Keratinocyte (primary cell): ENCODE data around the gene UBA3. TPM values are rescaled to one million over a fixed set of nuclear protein-coding genes. Genes with fewer than 3 reads are reported as not detected.
A peak's percentile ranks its signal among the peaks of the same experiment; 100 is the strongest.

Experiments used
- DNase-seq: peaks from one replicate; pipeline ENCODE4 v3.0.0-alpha.2; 2011; ENCODE audit warnings: low read depth, missing footprints, low spot score
- FAIRE-seq: peaks from 2 replicates; lab custom pipeline; 2011; peaks lifted over from hg19 to GRCh38; lab: Jason Lieb, UNC
- H2AFZ ChIP-seq: 2 replicates; pipeline ENCODE4 v1.6.0; 2012; ENCODE audit warnings: low read length, control low read depth, inconsistent platforms; ENCODE audit not compliant: control insufficient read depth
- H3K27ac ChIP-seq: 2 replicates; pipeline ENCODE4 v1.5.1; 2011; ENCODE audit warnings: low read length; ENCODE audit not compliant: control insufficient read depth, insufficient read depth
- H3K27me3 ChIP-seq: 3 replicates; pipeline ENCODE4 v1.6.0; 2011; ENCODE audit warnings: low read length; ENCODE audit not compliant: control insufficient read depth, insufficient read depth; ENCODE audit errors: extremely low read depth
- H3K36me3 ChIP-seq, 2 experiments: 2 replicates in 1 of 2; 3 replicates in 1 of 2; pipeline ENCODE4 v1.5.1; 2011; ENCODE audit warnings: low read length in 2 of 2, mild to moderate bottlenecking in 1 of 2; ENCODE audit not compliant: control insufficient read depth in 2 of 2, insufficient read depth in 2 of 2; ENCODE audit errors: extremely low read depth in 1 of 2
- H3K4me1 ChIP-seq: 3 replicates; pipeline ENCODE4 v1.5.1; 2011; ENCODE audit warnings: low read length; ENCODE audit not compliant: control insufficient read depth, insufficient read depth; ENCODE audit errors: extremely low read depth
- H3K4me2 ChIP-seq: 3 replicates; pipeline ENCODE4 v1.6.0; 2011; ENCODE audit warnings: low read depth, low read length; ENCODE audit not compliant: control insufficient read depth, insufficient read depth; ENCODE audit errors: extremely low read depth
- H3K4me3 ChIP-seq, 3 experiments: fragments of 200-600 bp in 1 of 3; sonication (generic) in 1 of 3; 2 replicates in 2 of 3; 3 replicates in 1 of 3; pipeline ENCODE4 v1.5.1; 2011 to 2016; ENCODE audit warnings: low read length in 3 of 3, mild to moderate bottlenecking in 3 of 3, control low read depth in 2 of 3, inconsistent platforms in 1 of 3, low read depth in 1 of 3, mixed read lengths in 1 of 3, mixed run types in 1 of 3, moderate library complexity in 1 of 3; ENCODE audit not compliant: control insufficient read depth in 2 of 3, insufficient read depth in 2 of 3; ENCODE audit errors: extremely low read depth in 1 of 3
- H3K79me2 ChIP-seq: 2 replicates; pipeline ENCODE4 v1.6.0; 2012; ENCODE audit warnings: low read length; ENCODE audit not compliant: control insufficient read depth, insufficient read depth
- H3K9ac ChIP-seq: 3 replicates; pipeline ENCODE4 v1.6.0; 2011; ENCODE audit warnings: low read length; ENCODE audit not compliant: control insufficient read depth, insufficient read depth; ENCODE audit errors: extremely low read depth
- H3K9me1 ChIP-seq: 3 replicates; pipeline ENCODE4 v1.6.0; 2011; ENCODE audit warnings: low read length; ENCODE audit not compliant: control insufficient read depth, insufficient read depth; ENCODE audit errors: extremely low read depth
- H3K9me3 ChIP-seq: 2 replicates; pipeline ENCODE4 v1.5.1; 2012; ENCODE audit warnings: low read depth, low read length; ENCODE audit not compliant: control insufficient read depth
- H4K20me1 ChIP-seq: 3 replicates; pipeline ENCODE4 v1.6.0; 2011; ENCODE audit warnings: low read length; ENCODE audit not compliant: control insufficient read depth, insufficient read depth; ENCODE audit errors: extremely low read depth
- CTCF ChIP-seq, 3 experiments: IDR thresholded peaks in 1 of 3; conservative IDR thresholded peaks in 1 of 3; optimal IDR thresholded peaks in 1 of 3; 2 replicates in 2 of 3; 3 replicates in 1 of 3; pipeline versions ENCODE3 to v1.5.1; 2011; ENCODE audit warnings: low read length in 3 of 3, mild to moderate bottlenecking in 3 of 3, moderate library complexity in 2 of 3, control low read depth in 1 of 3, inconsistent platforms in 1 of 3; ENCODE audit not compliant: insufficient read depth in 2 of 3; ENCODE audit errors: extremely low read depth in 1 of 3
- EZH2 ChIP-seq: IDR thresholded peaks from one replicate; pipeline ENCODE4 v1.6.1; 2012; ENCODE audit warnings: inconsistent platforms, mild to moderate bottlenecking, low read length, moderate library complexity
- dilution Hi-C: fragments of 300-500 bp; cut with MboI; formaldehyde crosslinking; loops from one replicate; pipeline ENCODE4 v1.7.0; 2020; ENCODE audit warnings: low sequenced_read_pairs; ENCODE audit not compliant: extremely low pct_ligation_motif_present
- polyA plus RNA-seq, 5 experiments: library from polyadenylated mRNA; depleted of rRNA in 3 of 5; stranded (reverse) in 3 of 5; stranded (forward) in 1 of 5; unstranded in 1 of 5; fragments of >200 nt; gene quantifications; 1 replicate in 1 of 5; 2 replicates in 3 of 5; 3 replicates in 1 of 5; pipeline versions ENCODE4 v1.2.1 to v1.2.3, GENCODE V29; 2011 to 2012; ENCODE audit warnings: missing spikeins in 2 of 5, low read depth in 1 of 5, low replicate concordance in 1 of 5

Gene UBA3
- polyA plus RNA-seq, 1 donor (not counting 4 experiments of a cell fraction or from before 2014, with no cell fraction given) = 125 TPM

GRCh38 chr3:69012800-69013252, 67.3 kb downstream of the UBA3 start:
- H3K36me3 ChIP-seq = peaks cover 7 to 8% of the 10 kb centered on the region in 2 experiments
- H3K27ac ChIP-seq = peak overlapping the region; percentile 91
- H3K79me2 ChIP-seq = peaks cover 20% of the 10 kb centered on the region
- no peaks in the 10 kb centered on the region for H4K20me1 ChIP-seq
- H3K9me1 ChIP-seq = no peaks in the 10 kb centered on the region
- peak overlapping the region; percentile 11 for H2AFZ ChIP-seq
- peak overlapping the region; percentile 57 to 70 (median 63) for H3K4me3 ChIP-seq
- TF ChIP-seq EZH2 = no peak
- TF ChIP-seq CTCF (optimal IDR thresholded peaks at IDR 0.05 in 1 of 3, IDR thresholded peaks at IDR 0.05 in 1 of 3, conservative IDR thresholded peaks at IDR 0.05 in 1 of 3; ENCODE audit: extremely low read depth in 1 of 3, insufficient read depth in 2 of 3, low read length in 3 of 3) = no peak
- H3K4me2 ChIP-seq = peak overlapping the region; percentile 77
- no peak for DNase-seq
- FAIRE-seq = no peak
- H3K4me1 ChIP-seq = peaks cover 32% of the 10 kb centered on the region
- peak overlapping the region; percentile 87 for H3K9ac ChIP-seq
- dilution Hi-C loops = no loop called here
- H3K27me3 ChIP-seq = no peaks in the 10 kb centered on the region
- H3K9me3 ChIP-seq = no peaks in the 10 kb centered on the region

GRCh38 chr3:69012100-69012799, 67.9 kb downstream of the UBA3 start:
- H3K4me2 ChIP-seq = peak overlapping the region; percentile 77
- peaks cover 20% of the 10 kb centered on the region for H3K79me2 ChIP-seq
- H3K4me3 ChIP-seq = peak overlapping the region; percentile 57 to 70 (median 63)
- FAIRE-seq (peak; percentile 74), DNase-seq (no peak)
- peak overlapping the region; percentile 91 for H3K27ac ChIP-seq
- H3K9ac ChIP-seq = peak overlapping the region; percentile 87
- no peaks in the 10 kb centered on the region for H3K27me3 ChIP-seq
- H4K20me1 ChIP-seq = no peaks in the 10 kb centered on the region
- no peaks in the 10 kb centered on the region for H3K9me3 ChIP-seq
- TF ChIP-seq CTCF (optimal IDR thresholded peaks at IDR 0.05 in 1 of 3, IDR thresholded peaks at IDR 0.05 in 1 of 3, conservative IDR thresholded peaks at IDR 0.05 in 1 of 3; ENCODE audit: extremely low read depth in 1 of 3, insufficient read depth in 2 of 3, low read length in 3 of 3) = no peak
- TF ChIP-seq EZH2 = no peak
- H2AFZ ChIP-seq = peak overlapping the region; percentile 65
- dilution Hi-C loops = no loop called here
- H3K9me1 ChIP-seq = no peaks in the 10 kb centered on the region
- H3K4me1 ChIP-seq = peaks cover 32% of the 10 kb centered on the region
- H3K36me3 ChIP-seq = peaks cover 7 to 8% of the 10 kb centered on the region in 2 experiments
